PC-3 (cell line): ENCODE data around the gene CTF1. TPM values are rescaled to one million over a fixed set of nuclear protein-coding genes. Genes with fewer than 3 reads are reported as not detected.
A peak's percentile ranks its signal among the peaks of the same experiment; 100 is the strongest.

Experiments used
- ATAC-seq: fragments of 200-7000 bp; cut with Tn5 transposase; 2 replicates; pipeline ENCODE4 v1.9.1; 2020; ENCODE audit warnings: mild to moderate bottlenecking, moderate library complexity
- BruUV-seq: library from RNA; stranded (reverse); fragments of 400-500 nt; replicated peaks from 2 replicates; lab custom pipeline; 2021; lab: Mats Ljungman, UMichigan
- CTCF ChIA-PET: fragments of 300-600 bp; sonication (Branson Sonifier 250); formaldehyde crosslinking; loops from one replicate; lab custom pipeline; 2022; ENCODE audit warnings: antibody characterized with exemption; lab: Charles Lee
- POLR2A ChIA-PET: fragments of 300-600 bp; sonication (Branson Sonifier 250); formaldehyde crosslinking; loops from one replicate; lab custom pipeline; 2022; ENCODE audit warnings: antibody characterized with exemption; ENCODE audit not compliant: unreplicated experiment; lab: Charles Lee
- DNase-seq: peaks from one replicate; pipeline ENCODE4 v3.0.0-alpha.2; 2015
- H2AFZ ChIP-seq: fragments of 300-600 bp; sonication (generic); 2 replicates; pipeline ENCODE4 v1.6.0; 2016; ENCODE audit warnings: antibody characterized with exemption, low read length
- H3F3A ChIP-seq: fragments of 300-600 bp; sonication (generic); one replicate; pipeline ENCODE4 v1.6.0; 2017; ENCODE audit warnings: antibody characterized with exemption, low read length, control low read depth, mild to moderate bottlenecking; ENCODE audit not compliant: unreplicated experiment
- H3K27ac ChIP-seq: fragments of 300-600 bp; sonication (generic); 2 replicates; pipeline ENCODE4 v1.5.1; 2016; ENCODE audit warnings: mild to moderate bottlenecking, low read length
- H3K27me3 ChIP-seq: fragments of 300-600 bp; sonication (generic); 2 replicates; pipeline ENCODE4 v1.6.1; 2016; ENCODE audit warnings: low read length, mixed read lengths
- H3K36me3 ChIP-seq: fragments of 300-600 bp; sonication (generic); 2 replicates; pipeline ENCODE4 v1.6.1; 2016; ENCODE audit warnings: low read depth, mixed run types, low read length, mixed read lengths
- H3K4me1 ChIP-seq: fragments of 300-600 bp; sonication (generic); 2 replicates; pipeline ENCODE4 v1.5.1; 2016; ENCODE audit warnings: low read length; ENCODE audit not compliant: insufficient read depth
- H3K4me2 ChIP-seq: fragments of 300-600 bp; sonication (generic); 2 replicates; pipeline ENCODE4 v1.6.0; 2016; ENCODE audit warnings: low read length
- H3K4me3 ChIP-seq: fragments of 300-600 bp; sonication (generic); 2 replicates; pipeline ENCODE4 v1.5.1; 2016; ENCODE audit warnings: mild to moderate bottlenecking, low read length, mixed read lengths
- H3K79me2 ChIP-seq: fragments of 300-600 bp; sonication (generic); 2 replicates; pipeline ENCODE4 v1.6.1; 2017; ENCODE audit warnings: low read length, mixed read lengths
- H3K9ac ChIP-seq: fragments of 300-600 bp; sonication (generic); 2 replicates; pipeline ENCODE4 v1.6.0; 2016; ENCODE audit warnings: mild to moderate bottlenecking, low read length
- H3K9me2 ChIP-seq: fragments of 300-600 bp; sonication (generic); replicated peaks from 2 replicates; pipeline ENCODE4 v1.6.1; 2016; ENCODE audit warnings: mixed run types, low read length, mixed read lengths
- H3K9me3 ChIP-seq: fragments of 300-600 bp; sonication (generic); 2 replicates; pipeline ENCODE4 v1.6.1; 2016; ENCODE audit warnings: low read length, mixed read lengths
- H4K20me1 ChIP-seq: fragments of 300-600 bp; sonication (generic); 2 replicates; pipeline ENCODE4 v1.6.1; 2016; ENCODE audit warnings: low read length, mixed read lengths
- EZH2 ChIP-seq: fragments of 300-600 bp; sonication (generic); IDR thresholded peaks from one replicate; pipeline ENCODE4 v1.6.1; 2017; ENCODE audit warnings: antibody characterized with exemption, mild to moderate bottlenecking, low read length; ENCODE audit not compliant: unreplicated experiment
- EZH2phosphoT487 ChIP-seq: fragments of 300-600 bp; sonication (generic); IDR thresholded peaks from 2 replicates; pipeline ENCODE4 v1.6.1; 2018; ENCODE audit warnings: mild to moderate bottlenecking, antibody characterized with exemption, low read length, borderline replicate concordance
- intact Hi-C: fragments of 100-400 bp; cut with micrococcal nuclease; formaldehyde crosslinking; loops from 2 replicates; pipeline ENCODE4 v1.9.0; 2023
- total RNA-seq: library from RNA; depleted of rRNA; stranded (reverse); fragments of >200 nt; gene quantifications from 2 replicates; pipeline ENCODE4 v1.2.3, GENCODE V29; 2014
- TF ChIP-seq, protein P1 (sequence below): fragments of 300-600 bp; sonication (generic); conservative IDR thresholded peaks from 2 replicates; pipeline ENCODE4 v1.5.1; 2017; ENCODE audit warnings: antibody characterized with exemption, low read depth, mild to moderate bottlenecking, low read length

The CTF1 gene
- total RNA-seq, 1 experiment from 2014 or later = 0.29 TPM

DNA sequence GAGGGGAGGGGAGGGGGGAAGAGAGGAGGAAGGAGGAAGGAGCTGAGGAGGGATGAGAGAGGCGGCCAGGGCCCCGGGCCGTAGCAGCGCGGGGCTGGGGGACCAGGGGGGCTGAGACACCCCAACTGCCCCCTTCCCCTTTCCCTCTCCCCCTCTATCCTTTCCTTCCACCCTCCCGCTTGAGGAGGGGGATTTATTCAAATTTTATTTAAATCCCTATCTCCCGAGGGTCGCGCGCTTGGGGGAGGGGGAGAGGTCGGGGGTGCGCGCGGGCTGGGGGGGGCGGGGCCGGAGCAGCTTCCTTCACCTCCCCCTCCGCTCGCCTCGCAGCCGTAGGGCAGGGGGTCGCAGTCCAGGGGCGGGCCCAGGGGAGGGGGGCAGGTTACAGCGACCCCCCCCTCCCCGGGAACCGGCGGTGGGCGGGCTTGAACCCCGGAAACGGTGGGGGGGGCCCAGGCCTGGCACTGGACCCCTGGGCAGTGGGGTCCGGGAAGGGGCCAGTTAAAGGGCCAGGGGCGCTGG, 27.2 kb downstream of the CTF1 start, which contains the start of gene FBXL19:
FBXL19 (plus strand) TSS at position 19 of the 522 bp plus-strand sequence. CDS start 2,183 bp downstream, outside the sequence.
- no peaks in the 10 kb centered on the region for H3F3A ChIP-seq
- no peaks in the 10 kb centered on the region for H3K9me2 ChIP-seq
- peak within 1 kb of the TSS; percentile 86 for H3K9ac ChIP-seq
- ATAC-seq (no peak), DNase-seq (no peak)
- H3K79me2 ChIP-seq = peaks cover 6% of the 10 kb centered on the region
- ChIA-PET CTCF (interaction anchor here (0.6 kb wide), 1 partner anchor 49 kb away, joined by 3 read pairs; no protein-coding TSS in a partner anchor), POLR2A (no interaction called here)
- intact Hi-C loops = no loop called here
- peak within 1 kb of the TSS; percentile 96 for H2AFZ ChIP-seq
- H3K4me3 ChIP-seq = peak within 1 kb of the TSS; percentile 86
- peak within 1 kb of the TSS; percentile 96 for H3K4me2 ChIP-seq
- H3K27me3 ChIP-seq = no peaks in the 10 kb centered on the region
- TF ChIP-seq EZH2 (no peak), EZH2phosphoT487 (no peak)
- TF ChIP-seq, protein P1, sequence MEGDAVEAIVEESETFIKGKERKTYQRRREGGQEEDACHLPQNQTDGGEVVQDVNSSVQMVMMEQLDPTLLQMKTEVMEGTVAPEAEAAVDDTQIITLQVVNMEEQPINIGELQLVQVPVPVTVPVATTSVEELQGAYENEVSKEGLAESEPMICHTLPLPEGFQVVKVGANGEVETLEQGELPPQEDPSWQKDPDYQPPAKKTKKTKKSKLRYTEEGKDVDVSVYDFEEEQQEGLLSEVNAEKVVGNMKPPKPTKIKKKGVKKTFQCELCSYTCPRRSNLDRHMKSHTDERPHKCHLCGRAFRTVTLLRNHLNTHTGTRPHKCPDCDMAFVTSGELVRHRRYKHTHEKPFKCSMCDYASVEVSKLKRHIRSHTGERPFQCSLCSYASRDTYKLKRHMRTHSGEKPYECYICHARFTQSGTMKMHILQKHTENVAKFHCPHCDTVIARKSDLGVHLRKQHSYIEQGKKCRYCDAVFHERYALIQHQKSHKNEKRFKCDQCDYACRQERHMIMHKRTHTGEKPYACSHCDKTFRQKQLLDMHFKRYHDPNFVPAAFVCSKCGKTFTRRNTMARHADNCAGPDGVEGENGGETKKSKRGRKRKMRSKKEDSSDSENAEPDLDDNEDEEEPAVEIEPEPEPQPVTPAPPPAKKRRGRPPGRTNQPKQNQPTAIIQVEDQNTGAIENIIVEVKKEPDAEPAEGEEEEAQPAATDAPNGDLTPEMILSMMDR = no peak
- H3K4me1 ChIP-seq = peaks cover 7% of the 10 kb centered on the region
- peak within 1 kb of the TSS; percentile 78 for H3K27ac ChIP-seq
- BruUV-seq = no TSS peak
- H4K20me1 ChIP-seq = no peaks in the 10 kb centered on the region
- H3K36me3 ChIP-seq = no peaks in the 10 kb centered on the region; the same call in 1 of the 2 replicates
- no peaks in the 10 kb centered on the region for H3K9me3 ChIP-seq

DNA sequence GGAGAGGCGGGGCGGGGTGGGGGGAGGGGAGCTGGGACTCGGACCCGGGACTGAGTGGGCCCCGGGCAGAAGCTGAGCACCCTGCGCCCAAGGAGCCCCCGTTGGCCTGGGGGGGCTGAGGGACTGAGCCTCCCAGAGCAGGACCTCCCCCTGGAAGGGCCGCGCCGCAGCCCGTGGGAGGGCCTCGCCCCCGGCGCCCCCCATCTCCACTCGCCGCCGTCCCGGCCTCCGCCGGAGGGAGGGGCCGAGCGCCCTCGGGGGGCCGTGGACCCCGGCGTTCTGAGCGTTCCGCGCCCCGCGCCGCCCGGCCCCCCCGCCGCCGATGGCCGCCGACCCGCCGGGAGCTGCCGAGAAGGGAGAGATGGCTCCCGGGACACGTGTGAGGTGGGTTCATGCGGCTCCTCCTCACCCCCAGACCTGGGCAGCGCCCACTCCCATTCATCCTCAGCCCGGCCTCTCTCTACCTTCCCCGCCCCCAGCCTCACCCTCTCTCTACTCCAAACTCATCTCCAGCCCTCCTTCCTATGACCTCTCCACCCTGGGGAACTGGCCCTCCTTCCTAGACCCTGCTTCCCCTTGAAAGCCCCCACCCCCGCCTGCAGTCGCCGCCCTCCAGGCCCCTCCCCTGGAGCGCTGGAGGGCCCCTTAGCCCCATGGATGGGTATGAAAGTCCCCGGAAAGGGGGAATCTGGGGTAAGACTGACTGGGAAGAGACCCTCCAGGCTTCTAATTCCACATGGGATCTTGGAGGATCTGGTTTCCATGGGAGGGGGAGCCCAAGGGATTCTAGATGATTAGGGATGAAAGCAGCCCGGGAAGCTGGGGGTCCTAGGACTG, 27.9 kb downstream of the CTF1 start:
- TF ChIP-seq EZH2phosphoT487 (no peak), EZH2 (no peak)
- TF ChIP-seq, protein P1 = no peak
- Histone ChIP-seq H2AFZ (peak overlapping the region; percentile 34; the same call in 1 of the 2 replicates), H3K27me3 (no peaks in the 10 kb centered on the region), H3K9me3 (no peaks in the 10 kb centered on the region), H3F3A (no peaks in the 10 kb centered on the region), H3K79me2 (peaks cover 6% of the 10 kb centered on the region), H4K20me1 (no peaks in the 10 kb centered on the region), H3K9me2 (no peaks in the 10 kb centered on the region), H3K4me1 (peaks cover 7% of the 10 kb centered on the region), H3K4me2 (peak overlapping the region; percentile 88), H3K36me3 (no peaks in the 10 kb centered on the region; the same call in 1 of the 2 replicates), H3K4me3 (peak overlapping the region; percentile 86), H3K27ac (no peak overlapping the region), H3K9ac (peak overlapping the region; percentile 31; the same call in 1 of the 2 replicates)
- no peak for DNase-seq
- no TSS peak for BruUV-seq
- intact Hi-C loops = no loop called here
- ChIA-PET CTCF (interaction anchor here (0.6 kb wide), 1 partner anchor 50 kb away, joined by 3 read pairs; no protein-coding TSS in a partner anchor), POLR2A (no interaction called here)
- no peak for ATAC-seq
